Aorta (tissue), 5 donors: ENCODE data around the gene CYSLTR2. TPM values are rescaled to one million over a fixed set of nuclear protein-coding genes. Genes with fewer than 3 reads are reported as not detected.
A peak's percentile ranks its signal among the peaks of the same experiment; 100 is the strongest.

Experiments used
- ATAC-seq: fragments of 200-7000 bp; cut with Tn5 transposase; one replicate; pipeline ENCODE4 v1.9.1; 2022; ENCODE audit warnings: moderate library complexity; ENCODE audit not compliant: low FRiP score
- DNase-seq, 2 donors: peaks; one replicate each; pipeline ENCODE4 v3.0.0-alpha.2; 2020
- H3K27ac ChIP-seq, 2 donors: one replicate each; pipeline ENCODE4 v1.5.1; 2013; ENCODE audit warnings: low read length in 2 of 2, mild to moderate bottlenecking in 2 of 2, moderate library complexity in 2 of 2, control low read depth in 1 of 2, inconsistent platforms in 1 of 2, low read depth in 1 of 2
- H3K27me3 ChIP-seq, 2 donors: one replicate each; pipeline ENCODE4 v1.6.1; 2013; ENCODE audit warnings: control low read depth in 1 of 2, low read length in 1 of 2, mild to moderate bottlenecking in 1 of 2, moderate library complexity in 1 of 2; ENCODE audit not compliant: insufficient read depth in 2 of 2, control insufficient read depth in 1 of 2
- H3K36me3 ChIP-seq, 2 donors: one replicate each; pipeline ENCODE4 v1.6.1; 2013; ENCODE audit warnings: control low read depth in 1 of 2, low read length in 1 of 2, mild to moderate bottlenecking in 1 of 2; ENCODE audit not compliant: insufficient read depth in 2 of 2, control insufficient read depth in 1 of 2
- H3K4me1 ChIP-seq, 2 donors: one replicate each; pipeline ENCODE4 v1.6.1; 2013; ENCODE audit warnings: low read length in 2 of 2, control low read depth in 1 of 2, mild to moderate bottlenecking in 1 of 2, moderate library complexity in 1 of 2; ENCODE audit not compliant: insufficient read depth in 2 of 2, control insufficient read depth in 1 of 2
- H3K4me3 ChIP-seq, 2 donors: one replicate each; pipeline ENCODE4 v1.5.1; 2013; ENCODE audit warnings: low read length in 2 of 2, control low read depth in 1 of 2, mild to moderate bottlenecking in 1 of 2
- H3K9me3 ChIP-seq: one replicate; pipeline ENCODE4 v1.6.1; 2013; ENCODE audit warnings: mild to moderate bottlenecking, low read length; ENCODE audit not compliant: control insufficient read depth
- WGBS, 2 donors: extraction: QIAGEN DNeasy Blood & Tissue Kit; methylation state at CpG; one replicate each; pipeline ENCODE4 v1.1.7; 2013; 5-methylcytosine and 5-hydroxymethylcytosine counted together
- intact Hi-C, 2 donors: fragments of 100-400 bp; cut with DNase I; formaldehyde crosslinking; loops; one replicate each; pipeline versions ENCODE4 v1.14.2 to v1.15.0; 2022
- polyA plus RNA-seq, 2 donors: library from polyadenylated mRNA; stranded (reverse); fragments of 200-250 nt; gene quantifications; one replicate each; pipeline ENCODE4 v1.2.3, GENCODE V29; 2013
- total RNA-seq, 2 donors: library from RNA; stranded (reverse); fragmentation: NEBNext Ultra II Directional; extraction: Animal tissue kit (Norgen Biotek cat#: 25700); gene quantifications; one replicate each; pipeline ENCODE4 v1.2.1, GENCODE V29; 2021
- donor health status: healthy with polysubstance abuse.
- donor health status: Bipolar disorder and iron deficiency.
- donor health status: DM: no; HTN: no; CAD: no.
- donor health status: DM: no; HTN: no; CAD: no.
- donor health status: DM: yes; HTN: yes; CAD: no.

Gene CYSLTR2
- total and polyA plus RNA-seq, 4 donors, result 0.88 to 1.7 (median 1.1) TPM

DNA sequence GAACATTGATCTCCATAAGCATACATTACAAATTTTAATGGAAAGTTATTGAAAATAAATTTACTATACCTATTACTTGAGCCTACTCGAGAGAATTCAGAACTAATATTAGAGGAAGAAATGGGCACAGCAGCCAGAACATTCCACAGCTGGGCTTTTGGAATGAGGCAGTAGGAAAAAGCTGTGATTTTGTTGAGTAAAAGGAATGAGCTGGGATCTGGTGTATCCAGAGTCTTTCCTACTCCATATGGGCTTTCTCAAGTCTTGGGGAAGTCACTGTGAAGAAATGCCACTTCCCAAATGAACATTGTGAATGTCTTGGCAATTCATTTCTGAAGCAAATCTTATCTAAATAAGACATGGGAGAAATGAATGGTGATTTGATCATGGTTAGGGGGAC is 93.1 kb downstream of the CYSLTR2 start:
- ATAC-seq (no peak), DNase-seq (no peak)
- H3K36me3 ChIP-seq, result no peaks in the 10 kb centered on the region
- H3K4me1 ChIP-seq, result peaks cover 0 to 2% of the 10 kb centered on the region in 2 donors
- H3K27me3 ChIP-seq, result no peaks in the 10 kb centered on the region
- no peaks in the 10 kb centered on the region for H3K9me3 ChIP-seq
- 0 to 5% methylated on average over 1 of the region's 1 CpG for WGBS, 2 donors
- intact Hi-C loops, result loop anchor here in 1 of 2 donors (10.0 kb wide), 1 partner anchor 142 kb away; no protein-coding TSS in a partner anchor
- H3K27ac ChIP-seq, result no peak overlapping the region
- no peak overlapping the region for H3K4me3 ChIP-seq

DNA sequence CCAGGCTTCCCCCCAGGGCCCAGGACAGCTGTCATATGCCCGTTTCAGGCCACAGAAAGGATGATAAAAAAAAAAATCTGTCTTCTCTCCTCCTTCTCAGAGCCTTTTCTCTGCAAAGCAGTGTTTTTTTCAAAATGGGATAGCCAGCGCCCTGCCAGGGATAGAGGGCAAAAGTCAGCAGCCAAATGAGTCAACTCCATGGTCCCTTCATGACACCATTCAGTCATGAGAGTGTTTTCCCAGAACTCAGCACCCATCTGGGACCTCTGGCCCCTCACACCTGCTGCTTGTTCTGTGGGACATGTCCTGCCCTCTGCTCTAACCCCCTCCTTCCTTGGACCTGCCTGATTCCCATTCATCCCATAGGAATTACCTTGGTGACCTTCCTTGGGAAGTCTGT is 95.0 kb downstream of the CYSLTR2 start:
- Histone ChIP-seq H3K27ac (no peak overlapping the region), H3K27me3 (no peaks in the 10 kb centered on the region), H3K4me1 (peaks cover 0 to 2% of the 10 kb centered on the region in 2 donors), H3K9me3 (no peaks in the 10 kb centered on the region), H3K36me3 (no peaks in the 10 kb centered on the region), H3K4me3 (no peak overlapping the region)
- intact Hi-C loops, result loop anchor here in 1 of 2 donors (10.0 kb wide), 1 partner anchor 144 kb away; no protein-coding TSS in a partner anchor
- WGBS, 2 donors, result 93 to 97% methylated on average over 2 of the region's 2 CpGs
- no peak for DNase-seq
- ATAC-seq, result no peak

DNA sequence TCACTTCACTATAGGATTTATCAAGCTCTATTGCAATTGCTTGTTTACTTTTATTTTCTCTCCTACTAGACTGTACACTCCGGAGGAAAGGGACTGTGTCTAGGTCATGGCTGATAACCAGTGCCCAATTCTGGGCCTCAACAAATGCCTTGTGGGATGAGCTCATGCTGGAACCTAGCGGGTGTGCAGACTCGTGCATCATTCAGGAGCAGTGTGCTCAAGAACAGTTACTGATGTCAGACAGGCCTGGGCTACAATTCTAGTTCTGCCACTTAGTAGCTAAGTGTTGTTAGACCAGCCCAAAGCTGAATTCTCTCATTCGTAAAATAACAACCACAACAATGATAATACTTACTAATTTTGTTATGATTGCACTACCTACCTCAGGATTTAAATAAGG is 95.4 kb downstream of the CYSLTR2 start:
- H3K27ac ChIP-seq, result no peak overlapping the region
- no peak overlapping the region for H3K4me3 ChIP-seq
- peaks cover 0 to 2% of the 10 kb centered on the region in 2 donors for H3K4me1 ChIP-seq
- no peaks in the 10 kb centered on the region for H3K36me3 ChIP-seq
- ATAC-seq, result no peak
- H3K27me3 ChIP-seq, result no peaks in the 10 kb centered on the region
- intact Hi-C loops, result loop anchor here in 1 of 2 donors (10.0 kb wide), 1 partner anchor 144 kb away; no protein-coding TSS in a partner anchor
- 77 to 86% methylated on average over 4 of the region's 4 CpGs for WGBS, 2 donors
- DNase-seq, result no peak
- H3K9me3 ChIP-seq, result no peaks in the 10 kb centered on the region

DNA sequence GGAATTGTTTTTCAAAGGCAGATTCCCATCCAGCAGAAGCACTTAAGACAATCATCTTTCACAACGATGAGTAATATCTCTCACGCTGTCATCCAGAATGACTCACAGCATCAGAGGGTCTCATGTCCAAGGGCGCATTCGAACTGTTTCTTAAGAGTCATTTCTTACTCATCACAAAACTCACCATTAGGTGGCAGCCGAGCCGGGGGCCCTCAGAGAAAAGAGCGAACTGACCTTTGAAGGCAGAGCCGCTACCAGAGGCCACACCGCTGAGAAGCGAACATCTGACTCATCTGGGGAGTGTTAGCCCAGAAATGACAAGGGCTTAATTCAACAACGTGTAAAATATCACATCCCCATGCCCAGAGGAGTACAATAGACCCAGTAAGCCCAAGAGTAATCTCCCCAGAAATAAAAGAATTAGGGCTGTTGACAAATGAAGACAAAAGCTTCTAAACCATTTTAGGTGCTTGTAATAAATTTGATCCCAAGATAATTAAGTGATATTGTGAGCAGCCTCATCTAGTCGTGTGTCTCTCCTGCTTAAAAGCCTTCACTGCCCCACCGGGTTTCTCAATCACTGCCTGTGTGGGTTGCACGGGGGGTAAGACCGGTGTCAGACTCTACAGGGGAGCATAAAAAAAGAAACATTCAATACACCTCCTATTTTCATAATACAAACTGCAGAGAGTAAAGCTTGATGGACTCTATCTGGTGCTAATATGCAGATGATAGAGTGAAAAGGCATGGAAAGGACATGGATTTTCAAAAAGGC is 96.2 kb downstream of the CYSLTR2 start:
- Histone ChIP-seq H3K4me3 (no peak overlapping the region), H3K9me3 (no peaks in the 10 kb centered on the region), H3K4me1 (peaks cover 0 to 2% of the 10 kb centered on the region in 2 donors), H3K27ac (no peak overlapping the region), H3K36me3 (no peaks in the 10 kb centered on the region), H3K27me3 (no peaks in the 10 kb centered on the region)
- peak; percentile 87 to 89 for DNase-seq
- ATAC-seq, result peak; percentile 92
- intact Hi-C loops, result loop anchor here in 1 of 2 donors (10.0 kb wide), 1 partner anchor 145 kb away; no protein-coding TSS in a partner anchor
- WGBS, 2 donors, result 44 to 48% methylated on average over 15 of the region's 15 CpGs

DNA sequence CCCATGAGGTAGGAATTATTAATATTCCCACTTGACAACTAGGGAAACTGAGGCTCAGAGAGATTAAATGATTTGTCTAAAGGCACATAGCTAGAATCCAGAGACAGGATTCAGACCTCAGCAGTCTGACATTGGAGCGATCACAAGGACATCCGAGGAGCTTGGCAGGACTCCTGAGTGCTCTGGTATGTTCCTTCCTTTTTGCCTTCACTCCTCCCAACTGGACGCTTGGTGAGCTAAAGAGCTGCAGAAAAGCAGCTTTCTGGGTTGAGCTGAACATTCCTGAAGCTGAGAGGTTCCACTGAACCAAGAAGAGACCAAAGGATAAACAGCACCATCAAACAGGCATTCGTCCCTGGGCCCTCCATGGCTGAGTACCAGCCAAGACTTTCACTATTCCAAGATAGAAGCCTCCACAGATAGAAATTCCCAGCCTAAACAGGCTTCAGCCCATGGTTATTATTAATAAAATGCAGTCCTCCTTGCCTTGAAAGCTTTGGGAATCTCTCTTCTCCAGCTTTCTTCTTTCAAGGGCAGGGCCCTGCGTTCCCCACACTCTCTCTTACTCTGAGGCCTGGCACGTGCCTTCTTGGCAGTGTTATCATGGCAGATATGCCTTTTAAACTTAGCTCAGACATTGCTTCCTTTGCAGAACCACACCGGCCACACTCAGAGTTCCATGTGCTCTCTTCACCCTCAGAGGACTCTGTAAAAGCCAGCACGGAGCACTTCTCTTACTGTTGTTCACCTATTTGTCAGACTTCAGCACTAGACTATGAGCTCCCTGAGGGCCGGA is 97.1 kb downstream of the CYSLTR2 start:
- Histone ChIP-seq H3K27me3 (no peaks in the 10 kb centered on the region), H3K4me3 (no peak overlapping the region), H3K27ac (peak overlapping the region in 1 of 2 donors; percentile 51), H3K4me1 (peaks cover 0 to 2% of the 10 kb centered on the region in 2 donors), H3K9me3 (no peaks in the 10 kb centered on the region), H3K36me3 (no peaks in the 10 kb centered on the region)
- peak; percentile 82 for ATAC-seq
- DNase-seq, result peak in 1 of 2 donors; percentile 44
- intact Hi-C loops, result no loop called here
- 16 to 21% methylated on average over 9 of the region's 9 CpGs for WGBS, 2 donors

DNA sequence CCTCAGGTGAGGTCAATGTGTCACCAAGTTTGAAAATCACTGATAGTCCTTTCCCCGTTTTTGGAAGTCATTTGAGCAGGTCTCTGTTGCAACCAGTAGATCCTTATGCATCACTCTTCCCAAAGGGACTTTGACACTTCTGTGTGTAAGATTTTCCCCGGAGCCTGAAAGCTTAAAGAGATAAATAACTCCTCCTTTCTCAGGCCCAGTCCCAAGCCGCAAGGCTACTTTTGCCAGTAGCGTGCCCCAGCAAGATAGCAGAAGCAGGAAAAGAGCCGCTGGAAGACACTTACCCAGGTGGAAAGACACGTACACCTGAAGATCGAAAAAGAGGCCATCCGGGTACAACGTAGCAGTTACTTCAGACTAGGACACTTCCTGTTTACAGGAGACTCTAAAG is 106.9 kb downstream of the CYSLTR2 start:
- H3K27ac ChIP-seq, result no peak overlapping the region
- DNase-seq, result no peak
- no peaks in the 10 kb centered on the region for H3K36me3 ChIP-seq
- no peak overlapping the region for H3K4me3 ChIP-seq
- ATAC-seq, result no peak
- peaks cover 3% of the 10 kb centered on the region for H3K9me3 ChIP-seq
- intact Hi-C loops, result loop anchor here in 1 of 2 donors (10.0 kb wide), 1 partner anchor 426 kb away; no protein-coding TSS in a partner anchor
- H3K27me3 ChIP-seq, result no peaks in the 10 kb centered on the region
- 91 to 92% methylated on average over 9 of the region's 9 CpGs for WGBS, 2 donors
- H3K4me1 ChIP-seq, result no peaks in the 10 kb centered on the region

Other genes starting within 250 kb of the CYSLTR2 start
- 10 to 100 TPM; 32.4 to 79.1 TPM for gene LPAR6, start 240.8 kb upstream of the CYSLTR2 start, total RNA-seq
- gene LPAR6, start 240.8 kb upstream of the CYSLTR2 start, polyA plus RNA-seq, result 10 to 100 TPM; 17.1 to 20.7 TPM
- gene RCBTB2, start 120.8 kb upstream of the CYSLTR2 start, total RNA-seq, result 10 to 100 TPM; 12.6 to 25.7 TPM
- 10 to 100 TPM; 10.9 to 19.8 TPM for gene RCBTB2, start 120.8 kb upstream of the CYSLTR2 start, polyA plus RNA-seq